ENCODE results near the gene CYTH1.

GRCh38 chr17:78642707-78643106 lies 139.4 kb downstream of the CYTH1 start:
- no peak for TF ChIP-seq POLR2AphosphoS5 (IDR thresholded peaks at IDR 0.05)
- no peak for TF ChIP-seq EP300 (conservative IDR thresholded peaks at IDR 0.05; ENCODE audit: poor library complexity, severe bottlenecking)
- no peak for TF ChIP-seq CTCF (IDR thresholded peaks at IDR 0.05; ENCODE audit: poor library complexity, severe bottlenecking)
- no peak for TF ChIP-seq MXI1 (conservative IDR thresholded peaks at IDR 0.05; ENCODE audit: poor library complexity, severe bottlenecking)
- no peak for TF ChIP-seq EZH2 (IDR thresholded peaks at IDR 0.05; ENCODE audit: borderline replicate concordance, insufficient read depth, low read length, poor library complexity, severe bottlenecking)
- no peak for TF ChIP-seq REST (IDR thresholded peaks at IDR 0.05; ENCODE audit: borderline replicate concordance)
- TF ChIP-seq TAF1 (IDR thresholded peaks at IDR 0.05; ENCODE audit: low read depth) = no peak

Data from neural cell (in vitro differentiated cells).